COLO829 (cell line): ENCODE measurements around the gene EPHA2.

Source experiments
- DNase-seq: peaks from one replicate; pipeline ENCODE4 v3.0.0; 2012; ENCODE audit warnings: low spot score

EPHA2 gene

GRCh38 chr1:16149146-16149545, 6.7 kb downstream of the EPHA2 start:
- no peak for DNase-seq

- DNase-seq = no peak
Observed at GRCh38 chr1:16148329-16149092, 7.4 kb downstream of the EPHA2 start.

- no peak for DNase-seq
Observed at GRCh38 chr1:16147156-16147926, 8.5 kb downstream of the EPHA2 start.

- no peak for DNase-seq
Observed at GRCh38 chr1:16146279-16147155, 9.4 kb downstream of the EPHA2 start.

GRCh38 chr1:16145662-16146278, 10.1 kb downstream of the EPHA2 start:
- no peak for DNase-seq

- no peak for DNase-seq
Observed at GRCh38 chr1:16145030-16145661, 10.7 kb downstream of the EPHA2 start.

- no peak for DNase-seq
Observed at GRCh38 chr1:16144325-16145029, 11.4 kb downstream of the EPHA2 start.

GRCh38 chr1:16143566-16144324, 12.1 kb downstream of the EPHA2 start:
- DNase-seq = no peak

GRCh38 chr1:16143005-16143565, 12.8 kb downstream of the EPHA2 start:
- DNase-seq = no peak

GRCh38 chr1:16142383-16142995, 13.4 kb downstream of the EPHA2 start:
- no peak for DNase-seq

GRCh38 chr1:16141573-16142336, 14.1 kb downstream of the EPHA2 start:
- DNase-seq = no peak

GRCh38 chr1:16140068-16140596, 15.7 kb downstream of the EPHA2 start:
- no peak for DNase-seq

- no peak for DNase-seq
Observed at GRCh38 chr1:16139473-16139962, 16.4 kb downstream of the EPHA2 start.

- no peak for DNase-seq
Observed at GRCh38 chr1:16138772-16139221, 17.1 kb downstream of the EPHA2 start.

GRCh38 chr1:16137890-16138467, 17.9 kb downstream of the EPHA2 start:
- no peak for DNase-seq

- DNase-seq = no peak
Observed at GRCh38 chr1:16135501-16135900, 20.4 kb downstream of the EPHA2 start.

- no peak for DNase-seq
Observed at GRCh38 chr1:16134906-16135305, 21.0 kb downstream of the EPHA2 start.
